Neural crest cell (in vitro differentiated cells): ENCODE data around the gene BEST2. TPM values are rescaled to one million over a fixed set of nuclear protein-coding genes. Genes with fewer than 3 reads are reported as not detected.

Experiments used
- DNase-seq: peaks from one replicate; pipeline ENCODE4 v3.0.0; 2021; ENCODE audit warnings: low read depth, mixed read lengths, low spot score
- H3K27ac Mint-ChIP-seq: one replicate; pipeline ENCODE4 v1.8.0; 2021; ENCODE audit warnings: mild to moderate bottlenecking, mixed read lengths; ENCODE audit not compliant: unreplicated experiment
- H3K27me3 Mint-ChIP-seq: 2 replicates; pipeline ENCODE4 v1.8.0; 2021; ENCODE audit warnings: low read depth, mild to moderate bottlenecking, mixed read lengths
- H3K36me3 Mint-ChIP-seq: 2 replicates; pipeline ENCODE4 v1.8.0; 2021; ENCODE audit warnings: low read depth, mild to moderate bottlenecking, mixed read lengths
- H3K4me1 Mint-ChIP-seq: 2 replicates; pipeline ENCODE4 v1.8.0; 2021; ENCODE audit warnings: mixed read lengths
- H3K4me3 Mint-ChIP-seq: one replicate; pipeline ENCODE4 v1.8.0; 2021; ENCODE audit warnings: mild to moderate bottlenecking, mixed read lengths
- H3K9me3 Mint-ChIP-seq: 2 replicates; pipeline ENCODE4 v1.8.0; 2021; ENCODE audit warnings: mixed read lengths
- CTCF ChIP-seq: fragments of 200-600 bp; sonication (generic); conservative IDR thresholded peaks from 2 replicates; pipeline ENCODE4 v1.5.0; 2021; ENCODE audit warnings: antibody characterized with exemption, mild to moderate bottlenecking
- total RNA-seq: library from RNA; stranded (reverse); gene quantifications from 2 replicates; pipeline ENCODE4 v1.2.1, GENCODE V29; 2021

The BEST2 gene
- total RNA-seq, 1 donor from 2014 or later, result not detected

DNA sequence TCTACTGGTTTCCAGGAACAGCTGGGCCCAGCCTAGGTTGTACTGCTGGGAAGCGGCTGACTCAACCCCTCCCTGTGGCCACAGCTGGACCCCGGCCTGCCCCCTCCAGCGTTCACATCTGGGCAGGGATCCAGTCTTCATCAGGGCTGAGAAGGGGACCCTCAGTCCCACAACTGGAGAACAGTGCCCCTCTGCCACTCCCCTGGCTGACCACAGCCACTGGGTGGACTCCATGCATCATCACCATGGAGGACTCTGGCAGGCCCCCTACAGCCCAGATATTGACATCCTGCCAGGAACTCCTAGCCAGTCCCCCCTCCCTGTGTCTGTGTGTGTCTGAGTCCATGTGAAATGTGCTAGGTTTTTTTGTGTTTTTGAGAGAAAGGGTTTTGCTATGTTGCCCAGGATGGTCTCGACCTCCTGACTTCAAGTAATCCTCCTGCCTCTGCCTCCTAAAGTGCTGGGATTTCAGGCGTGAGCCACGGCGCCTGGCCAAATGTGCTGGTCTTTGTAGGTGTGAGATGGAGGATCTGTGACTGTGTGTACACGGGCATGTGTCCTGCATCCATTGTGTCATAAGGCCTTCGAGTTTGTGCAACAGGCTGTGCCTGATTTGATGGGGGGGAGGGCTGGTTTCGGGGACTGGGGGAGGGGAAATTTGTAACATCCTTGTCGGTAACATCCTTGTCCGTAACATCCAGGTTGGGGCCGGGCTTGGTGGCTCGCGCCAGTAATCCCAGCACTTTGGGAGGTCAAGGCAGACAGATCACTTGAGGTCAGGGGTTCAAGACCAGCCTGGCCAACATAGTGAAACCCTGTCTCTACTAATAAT is 27.8 kb downstream of the BEST2 start:
- H3K27ac Mint-ChIP-seq, result peak overlapping the region; percentile 27
- H3K27me3 Mint-ChIP-seq, result peaks cover 9% of the 10 kb centered on the region
- TF ChIP-seq CTCF, result no peak
- no peaks in the 10 kb centered on the region for H3K36me3 Mint-ChIP-seq
- DNase-seq, result peak; percentile 36
- no peaks in the 10 kb centered on the region for H3K9me3 Mint-ChIP-seq
- H3K4me3 Mint-ChIP-seq, result peak overlapping the region; percentile 84
- H3K4me1 Mint-ChIP-seq, result peaks cover 33% of the 10 kb centered on the region

DNA sequence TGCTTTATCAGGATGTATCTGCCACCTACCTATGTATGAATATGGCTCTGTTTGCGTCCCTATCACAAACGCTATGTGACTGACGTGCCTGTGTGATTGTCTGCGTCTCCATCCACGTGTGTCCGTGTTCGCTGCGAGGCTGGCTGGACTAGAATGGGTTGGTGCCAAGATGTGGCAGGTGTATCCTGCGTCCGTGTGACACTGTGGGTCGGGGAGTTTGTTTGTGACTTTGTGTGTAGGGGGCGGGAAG is 30.5 kb downstream of the BEST2 start:
- H3K36me3 Mint-ChIP-seq, result no peaks in the 10 kb centered on the region
- peak overlapping the region; percentile 90 for H3K4me3 Mint-ChIP-seq
- no peak for TF ChIP-seq CTCF
- no peak for DNase-seq
- peaks cover 9% of the 10 kb centered on the region for H3K27me3 Mint-ChIP-seq
- H3K27ac Mint-ChIP-seq, result peak overlapping the region; percentile 93
- H3K4me1 Mint-ChIP-seq, result peaks cover 30% of the 10 kb centered on the region
- no peaks in the 10 kb centered on the region for H3K9me3 Mint-ChIP-seq

DNA sequence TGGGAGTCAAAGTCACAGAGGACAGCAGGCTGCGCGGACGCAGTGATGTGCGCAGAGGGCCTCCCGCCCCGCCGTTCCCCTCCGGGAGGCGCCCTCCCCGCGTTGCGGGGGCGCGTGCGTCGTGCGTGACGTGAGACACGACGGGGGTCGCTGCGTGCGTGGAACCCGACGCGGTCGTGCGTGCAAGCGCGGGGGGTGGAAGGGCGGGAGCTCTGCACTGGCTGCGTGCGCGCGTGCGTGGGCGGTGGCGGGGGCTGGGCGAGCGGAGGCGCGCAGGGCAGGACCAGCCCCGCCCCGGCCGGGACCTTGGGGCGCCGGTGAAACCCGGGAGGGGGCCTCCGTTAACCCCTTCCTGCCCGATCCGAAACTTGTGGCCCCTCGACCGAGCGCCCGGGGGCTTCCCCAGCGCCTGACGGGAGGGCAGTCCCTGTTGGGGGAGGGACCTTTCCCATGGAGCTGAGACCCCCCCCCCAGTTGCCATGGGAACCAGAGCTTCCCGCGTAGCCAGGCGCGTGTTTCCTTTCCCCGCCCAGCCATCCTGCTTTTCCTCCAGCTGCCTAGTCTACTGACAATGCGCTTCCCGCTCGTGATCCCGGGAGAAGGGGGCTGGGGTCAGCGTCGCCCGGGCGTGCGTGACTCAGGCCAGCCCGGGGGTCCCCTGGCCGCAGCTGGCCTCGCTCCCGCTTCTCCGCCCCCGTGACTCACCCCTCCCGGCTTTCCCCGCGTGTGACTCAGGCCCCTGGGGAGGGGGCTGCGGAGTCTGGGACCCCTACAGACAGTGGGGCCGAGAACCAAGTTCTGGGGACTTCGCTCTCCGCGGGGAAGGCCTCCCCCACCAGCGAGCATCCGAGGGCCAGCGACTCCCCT is 31.1 kb downstream of the BEST2 start:
- H3K36me3 Mint-ChIP-seq, result no peaks in the 10 kb centered on the region
- DNase-seq, result peak; percentile 62
- peak overlapping the region; percentile 93 for H3K27ac Mint-ChIP-seq
- no peaks in the 10 kb centered on the region for H3K9me3 Mint-ChIP-seq
- H3K4me3 Mint-ChIP-seq, result peak overlapping the region; percentile 90
- H3K4me1 Mint-ChIP-seq, result peaks cover 25% of the 10 kb centered on the region
- peaks cover 9% of the 10 kb centered on the region for H3K27me3 Mint-ChIP-seq
- no peak for TF ChIP-seq CTCF

- TF ChIP-seq CTCF, result no peak
- peaks cover 9% of the 10 kb centered on the region for H3K27me3 Mint-ChIP-seq
- no peak overlapping the region for H3K27ac Mint-ChIP-seq
Observed at GRCh38 chr19:12783291-12783848, 31.8 kb downstream of the BEST2 start.

GRCh38 chr19:12783849-12784393 is 32.3 kb downstream of the BEST2 start:
- no peak for TF ChIP-seq CTCF
- no peak for DNase-seq
- H3K4me1 Mint-ChIP-seq, result peaks cover 26% of the 10 kb centered on the region
- H3K9me3 Mint-ChIP-seq, result no peaks in the 10 kb centered on the region
- H3K4me3 Mint-ChIP-seq, result peak overlapping the region; percentile 81
- H3K36me3 Mint-ChIP-seq, result no peaks in the 10 kb centered on the region
- H3K27me3 Mint-ChIP-seq, result peaks cover 5% of the 10 kb centered on the region
- no peak overlapping the region for H3K27ac Mint-ChIP-seq

More at GRCh38 chr19:12783291-12783848, 31.8 kb downstream of the BEST2 start:
- Mint-ChIP-seq H3K4me3 (peak overlapping the region; percentile 81), H3K36me3 (no peaks in the 10 kb centered on the region), H3K9me3 (no peaks in the 10 kb centered on the region), H3K4me1 (peaks cover 25% of the 10 kb centered on the region)
- no peak for DNase-seq
